HCT116 (cell line): ENCODE data around the gene HIPK2.

ENCODE experiments used
- EGR1 ChIP-seq: IDR thresholded peaks from 2 replicates; pipeline ENCODE4 v1.6.1; 2012; ENCODE audit warnings: low read depth
- EZH2 ChIP-seq: fragments of 200-600 bp; sonication (generic); IDR thresholded peaks from 2 replicates; pipeline ENCODE4 v1.6.1; 2017; ENCODE audit warnings: antibody characterized with exemption, mixed run types
- POLR2A ChIP-seq: IDR thresholded peaks from 2 replicates; pipeline ENCODE4 v1.7.0; 2011; ENCODE audit warnings: borderline replicate concordance; ENCODE audit not compliant: insufficient read depth, insufficient read length; ENCODE audit errors: extremely low read depth
- RAD21 ChIP-seq: IDR thresholded peaks from 2 replicates; pipeline ENCODE4 v1.6.1; 2012; ENCODE audit warnings: low read depth, mild to moderate bottlenecking
- SP1 ChIP-seq: IDR thresholded peaks from 2 replicates; pipeline ENCODE4 v1.6.1; 2012; ENCODE audit warnings: low read depth
- YY1 ChIP-seq: IDR thresholded peaks from 2 replicates; pipeline ENCODE4 v1.6.1; 2011; ENCODE audit warnings: low read length, low read depth, moderate library complexity, mild to moderate bottlenecking; ENCODE audit not compliant: insufficient replicate concordance; ENCODE audit errors: extremely low read depth
- ZFX ChIP-seq: fragments of 450-650 bp; IDR thresholded peaks from 2 replicates; pipeline ENCODE4 v1.6.1; 2017
- ZNF274 ChIP-seq: fragments of 200-500 bp; sonication (Bioruptor generic); IDR thresholded peaks from 2 replicates; pipeline ENCODE4 v1.6.1; 2014; ENCODE audit warnings: mild to moderate bottlenecking, low read depth, low read length, inconsistent platforms
- TF ChIP-seq, protein P1 (sequence below), 3 experiments: fragments of 200-600 bp in 1 of 3; sonication (generic) in 1 of 3; IDR thresholded peaks in 2 of 3; conservative IDR thresholded peaks in 1 of 3; 2 replicates each; pipeline ENCODE4 v1.5.1; 2012 to 2017; ENCODE audit warnings: low read depth in 2 of 3, low read length in 2 of 3, antibody characterized with exemption in 1 of 3, borderline replicate concordance in 1 of 3, control low read depth in 1 of 3, mild to moderate bottlenecking in 1 of 3, mixed read lengths in 1 of 3, mixed run types in 1 of 3, moderate library complexity in 1 of 3; ENCODE audit not compliant: insufficient read depth in 1 of 3
- TF ChIP-seq, protein P2 (sequence below): IDR thresholded peaks from 2 replicates; pipeline ENCODE4 v1.6.1; 2012
- TF ChIP-seq, protein P3 (sequence below): IDR thresholded peaks from 2 replicates; pipeline ENCODE4 v1.6.1; 2011; ENCODE audit warnings: mild to moderate bottlenecking, low read length, moderate library complexity; ENCODE audit not compliant: insufficient replicate concordance; ENCODE audit errors: extremely low read depth
- TF ChIP-seq, protein P4 (sequence below): IDR thresholded peaks from 2 replicates; pipeline ENCODE4 v1.6.1; 2012; ENCODE audit warnings: low read depth

DNA sequence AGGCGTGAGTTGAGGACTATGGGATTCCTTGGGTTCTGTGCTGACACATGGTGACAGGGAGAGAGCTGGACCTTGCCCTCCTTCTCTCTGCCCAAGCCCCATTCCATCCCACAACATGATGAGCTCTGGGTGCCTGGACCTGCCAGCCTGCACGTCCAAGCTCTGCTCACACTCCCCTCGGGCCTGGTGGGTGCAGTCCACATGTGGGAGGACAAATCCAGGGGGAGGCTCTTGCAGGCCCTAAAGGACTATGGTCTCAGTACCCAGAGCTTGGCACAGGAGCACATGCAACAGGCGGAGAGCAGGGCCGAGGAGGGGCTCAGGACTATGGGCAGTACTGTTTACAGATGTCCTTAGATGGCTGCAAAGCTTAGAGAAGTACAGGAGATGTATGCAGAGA lies 162.9 kb downstream of the HIPK2 start:
- TF ChIP-seq EGR1 (no peak), POLR2A (no peak), ZNF274 (no peak), RAD21 (no peak), EZH2 (no peak), SP1 (no peak), ZFX (no peak), YY1 (no peak)
- TF ChIP-seq, protein P1, sequence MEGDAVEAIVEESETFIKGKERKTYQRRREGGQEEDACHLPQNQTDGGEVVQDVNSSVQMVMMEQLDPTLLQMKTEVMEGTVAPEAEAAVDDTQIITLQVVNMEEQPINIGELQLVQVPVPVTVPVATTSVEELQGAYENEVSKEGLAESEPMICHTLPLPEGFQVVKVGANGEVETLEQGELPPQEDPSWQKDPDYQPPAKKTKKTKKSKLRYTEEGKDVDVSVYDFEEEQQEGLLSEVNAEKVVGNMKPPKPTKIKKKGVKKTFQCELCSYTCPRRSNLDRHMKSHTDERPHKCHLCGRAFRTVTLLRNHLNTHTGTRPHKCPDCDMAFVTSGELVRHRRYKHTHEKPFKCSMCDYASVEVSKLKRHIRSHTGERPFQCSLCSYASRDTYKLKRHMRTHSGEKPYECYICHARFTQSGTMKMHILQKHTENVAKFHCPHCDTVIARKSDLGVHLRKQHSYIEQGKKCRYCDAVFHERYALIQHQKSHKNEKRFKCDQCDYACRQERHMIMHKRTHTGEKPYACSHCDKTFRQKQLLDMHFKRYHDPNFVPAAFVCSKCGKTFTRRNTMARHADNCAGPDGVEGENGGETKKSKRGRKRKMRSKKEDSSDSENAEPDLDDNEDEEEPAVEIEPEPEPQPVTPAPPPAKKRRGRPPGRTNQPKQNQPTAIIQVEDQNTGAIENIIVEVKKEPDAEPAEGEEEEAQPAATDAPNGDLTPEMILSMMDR (IDR thresholded peaks at IDR 0.05 in 2 of 3, conservative IDR thresholded peaks at IDR 0.05 in 1 of 3; ENCODE audit: borderline replicate concordance in 1 of 3, insufficient read depth in 1 of 3, low read depth in 2 of 3, low read length in 2 of 3): no peak
- TF ChIP-seq, protein P2, sequence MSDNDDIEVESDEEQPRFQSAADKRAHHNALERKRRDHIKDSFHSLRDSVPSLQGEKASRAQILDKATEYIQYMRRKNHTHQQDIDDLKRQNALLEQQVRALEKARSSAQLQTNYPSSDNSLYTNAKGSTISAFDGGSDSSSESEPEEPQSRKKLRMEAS: no peak
- TF ChIP-seq, protein P3, sequence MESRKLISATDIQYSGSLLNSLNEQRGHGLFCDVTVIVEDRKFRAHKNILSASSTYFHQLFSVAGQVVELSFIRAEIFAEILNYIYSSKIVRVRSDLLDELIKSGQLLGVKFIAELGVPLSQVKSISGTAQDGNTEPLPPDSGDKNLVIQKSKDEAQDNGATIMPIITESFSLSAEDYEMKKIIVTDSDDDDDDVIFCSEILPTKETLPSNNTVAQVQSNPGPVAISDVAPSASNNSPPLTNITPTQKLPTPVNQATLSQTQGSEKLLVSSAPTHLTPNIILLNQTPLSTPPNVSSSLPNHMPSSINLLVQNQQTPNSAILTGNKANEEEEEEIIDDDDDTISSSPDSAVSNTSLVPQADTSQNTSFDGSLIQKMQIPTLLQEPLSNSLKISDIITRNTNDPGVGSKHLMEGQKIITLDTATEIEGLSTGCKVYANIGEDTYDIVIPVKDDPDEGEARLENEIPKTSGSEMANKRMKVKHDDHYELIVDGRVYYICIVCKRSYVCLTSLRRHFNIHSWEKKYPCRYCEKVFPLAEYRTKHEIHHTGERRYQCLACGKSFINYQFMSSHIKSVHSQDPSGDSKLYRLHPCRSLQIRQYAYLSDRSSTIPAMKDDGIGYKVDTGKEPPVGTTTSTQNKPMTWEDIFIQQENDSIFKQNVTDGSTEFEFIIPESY: no peak
- TF ChIP-seq, protein P4, sequence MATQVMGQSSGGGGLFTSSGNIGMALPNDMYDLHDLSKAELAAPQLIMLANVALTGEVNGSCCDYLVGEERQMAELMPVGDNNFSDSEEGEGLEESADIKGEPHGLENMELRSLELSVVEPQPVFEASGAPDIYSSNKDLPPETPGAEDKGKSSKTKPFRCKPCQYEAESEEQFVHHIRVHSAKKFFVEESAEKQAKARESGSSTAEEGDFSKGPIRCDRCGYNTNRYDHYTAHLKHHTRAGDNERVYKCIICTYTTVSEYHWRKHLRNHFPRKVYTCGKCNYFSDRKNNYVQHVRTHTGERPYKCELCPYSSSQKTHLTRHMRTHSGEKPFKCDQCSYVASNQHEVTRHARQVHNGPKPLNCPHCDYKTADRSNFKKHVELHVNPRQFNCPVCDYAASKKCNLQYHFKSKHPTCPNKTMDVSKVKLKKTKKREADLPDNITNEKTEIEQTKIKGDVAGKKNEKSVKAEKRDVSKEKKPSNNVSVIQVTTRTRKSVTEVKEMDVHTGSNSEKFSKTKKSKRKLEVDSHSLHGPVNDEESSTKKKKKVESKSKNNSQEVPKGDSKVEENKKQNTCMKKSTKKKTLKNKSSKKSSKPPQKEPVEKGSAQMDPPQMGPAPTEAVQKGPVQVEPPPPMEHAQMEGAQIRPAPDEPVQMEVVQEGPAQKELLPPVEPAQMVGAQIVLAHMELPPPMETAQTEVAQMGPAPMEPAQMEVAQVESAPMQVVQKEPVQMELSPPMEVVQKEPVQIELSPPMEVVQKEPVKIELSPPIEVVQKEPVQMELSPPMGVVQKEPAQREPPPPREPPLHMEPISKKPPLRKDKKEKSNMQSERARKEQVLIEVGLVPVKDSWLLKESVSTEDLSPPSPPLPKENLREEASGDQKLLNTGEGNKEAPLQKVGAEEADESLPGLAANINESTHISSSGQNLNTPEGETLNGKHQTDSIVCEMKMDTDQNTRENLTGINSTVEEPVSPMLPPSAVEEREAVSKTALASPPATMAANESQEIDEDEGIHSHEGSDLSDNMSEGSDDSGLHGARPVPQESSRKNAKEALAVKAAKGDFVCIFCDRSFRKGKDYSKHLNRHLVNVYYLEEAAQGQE: no peak
